Cardiac fibroblast (primary cell): Measurements from ENCODE around the gene SLIT3.

Experiments used
- DNase-seq, 2 donors: peaks; one replicate each; pipeline versions ENCODE4 v3.0.0 to v3.0.0-alpha.2; 2010; ENCODE audit warnings: low read depth in 2 of 2
- H3K4me3 ChIP-seq, 2 donors: replicated peaks in 1 of 2; 1 replicate in 1 of 2; 2 replicates in 1 of 2; pipeline ENCODE4 v1.5.1; 2011; ENCODE audit warnings: low read depth in 2 of 2, low read length in 2 of 2, mild to moderate bottlenecking in 2 of 2, moderate library complexity in 1 of 2
- CTCF ChIP-seq: IDR thresholded peaks from one replicate; pipeline ENCODE4 v1.5.1; 2011; ENCODE audit warnings: low read depth, mild to moderate bottlenecking, low read length, inconsistent platforms

Gene SLIT3

GRCh38 chr5:169202969-169203368 is 98.0 kb downstream of the SLIT3 start:
- no peak overlapping the region for H3K4me3 ChIP-seq
- DNase-seq, result peak; percentile 50 to 55
- TF ChIP-seq CTCF, result no peak

GRCh38 chr5:169201597-169201996 is 99.3 kb downstream of the SLIT3 start:
- TF ChIP-seq CTCF, result no peak
- DNase-seq, result peak in 1 of 2 donors; percentile 17

GRCh38 chr5:169200125-169200778 is 100.7 kb downstream of the SLIT3 start:
- TF ChIP-seq CTCF, result no peak
- DNase-seq, result no peak
- no peak overlapping the region for H3K4me3 ChIP-seq

More at GRCh38 chr5:169201597-169201996, 99.3 kb downstream of the SLIT3 start:
- H3K4me3 ChIP-seq, result no peak overlapping the region

- DNase-seq, result peak; percentile 21 to 36
- no peak for TF ChIP-seq CTCF
- no peak overlapping the region for H3K4me3 ChIP-seq
Measured at GRCh38 chr5:169197343-169197742, 103.6 kb downstream of the SLIT3 start.

- no peak for TF ChIP-seq CTCF
- DNase-seq, result no peak
Measured at GRCh38 chr5:169196059-169196458, 104.9 kb downstream of the SLIT3 start.

GRCh38 chr5:169195601-169196000 is 105.3 kb downstream of the SLIT3 start:
- no peak overlapping the region for H3K4me3 ChIP-seq
- no peak for TF ChIP-seq CTCF
- DNase-seq, result peak; percentile 8 to 24

More at GRCh38 chr5:169196059-169196458, 104.9 kb downstream of the SLIT3 start:
- no peak overlapping the region for H3K4me3 ChIP-seq

- no peak for TF ChIP-seq CTCF
- H3K4me3 ChIP-seq, result no peak overlapping the region
- no peak for DNase-seq
Measured at GRCh38 chr5:169192536-169192935, 108.4 kb downstream of the SLIT3 start.
